Osteocyte (in vitro differentiated cells): ENCODE data around the gene MTX2. TPM values are rescaled to one million over a fixed set of nuclear protein-coding genes. Genes with fewer than 3 reads are reported as not detected.

Source experiments
- DNase-seq: peaks from one replicate; pipeline ENCODE4 v3.0.0; 2021; ENCODE audit warnings: mixed read lengths; ENCODE audit not compliant: unreplicated experiment; ENCODE audit errors: extremely low spot score
- H3K27ac Mint-ChIP-seq: one replicate; pipeline ENCODE4 v1.8.0; 2021; ENCODE audit warnings: mild to moderate bottlenecking, mixed read lengths; ENCODE audit not compliant: unreplicated experiment
- H3K27me3 Mint-ChIP-seq: one replicate; pipeline ENCODE4 v1.8.0; 2021; ENCODE audit warnings: mixed read lengths; ENCODE audit not compliant: unreplicated experiment
- H3K36me3 Mint-ChIP-seq: one replicate; pipeline ENCODE4 v1.8.0; 2021; ENCODE audit warnings: mixed read lengths; ENCODE audit not compliant: unreplicated experiment
- H3K4me1 Mint-ChIP-seq: one replicate; pipeline ENCODE4 v1.8.0; 2021; ENCODE audit warnings: mixed read lengths; ENCODE audit not compliant: unreplicated experiment
- H3K4me3 Mint-ChIP-seq: one replicate; pipeline ENCODE4 v1.8.0; 2021; ENCODE audit warnings: mild to moderate bottlenecking, moderate library complexity, mixed read lengths; ENCODE audit not compliant: unreplicated experiment
- H3K9me3 Mint-ChIP-seq: one replicate; pipeline ENCODE4 v1.8.0; 2021; ENCODE audit warnings: mixed read lengths; ENCODE audit not compliant: unreplicated experiment
- total RNA-seq: library from RNA; stranded (reverse); gene quantifications from 2 replicates; pipeline ENCODE4 v1.2.1, GENCODE V29; 2021
- TF ChIP-seq, protein P1 (sequence below): fragments of 200-600 bp; sonication (generic); IDR thresholded peaks from 2 replicates; pipeline ENCODE4 v1.5.0; 2021; ENCODE audit warnings: antibody characterized with exemption, mild to moderate bottlenecking, moderate library complexity

MTX2 gene
- total RNA-seq, 1 donor from 2014 or later, result 23.6 TPM

DNA sequence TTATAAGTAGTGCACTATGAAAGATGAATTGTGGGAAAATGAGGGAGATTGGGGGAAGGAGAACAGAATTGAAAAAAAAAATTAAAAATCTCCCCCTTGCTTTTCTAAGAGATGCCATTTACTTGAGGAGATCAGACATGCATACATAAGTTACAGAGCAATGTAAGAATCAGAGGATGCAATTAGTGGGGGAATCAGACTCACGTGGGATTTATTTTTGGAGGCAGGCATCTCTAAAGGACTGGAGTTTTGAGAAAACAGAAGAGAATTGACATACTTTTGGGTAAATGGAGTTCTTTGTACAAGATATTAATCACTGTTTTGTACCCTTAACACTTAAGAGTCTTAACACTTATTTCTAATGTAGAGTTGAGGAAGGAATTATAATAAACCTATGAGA, 52.7 kb downstream of the MTX2 start:
- Mint-ChIP-seq H3K27ac (no peak overlapping the region), H3K4me3 (no peak overlapping the region), H3K9me3 (no peaks in the 10 kb centered on the region), H3K27me3 (no peaks in the 10 kb centered on the region), H3K4me1 (peaks cover 14% of the 10 kb centered on the region), H3K36me3 (peaks cover 7% of the 10 kb centered on the region)
- TF ChIP-seq, protein P1, sequence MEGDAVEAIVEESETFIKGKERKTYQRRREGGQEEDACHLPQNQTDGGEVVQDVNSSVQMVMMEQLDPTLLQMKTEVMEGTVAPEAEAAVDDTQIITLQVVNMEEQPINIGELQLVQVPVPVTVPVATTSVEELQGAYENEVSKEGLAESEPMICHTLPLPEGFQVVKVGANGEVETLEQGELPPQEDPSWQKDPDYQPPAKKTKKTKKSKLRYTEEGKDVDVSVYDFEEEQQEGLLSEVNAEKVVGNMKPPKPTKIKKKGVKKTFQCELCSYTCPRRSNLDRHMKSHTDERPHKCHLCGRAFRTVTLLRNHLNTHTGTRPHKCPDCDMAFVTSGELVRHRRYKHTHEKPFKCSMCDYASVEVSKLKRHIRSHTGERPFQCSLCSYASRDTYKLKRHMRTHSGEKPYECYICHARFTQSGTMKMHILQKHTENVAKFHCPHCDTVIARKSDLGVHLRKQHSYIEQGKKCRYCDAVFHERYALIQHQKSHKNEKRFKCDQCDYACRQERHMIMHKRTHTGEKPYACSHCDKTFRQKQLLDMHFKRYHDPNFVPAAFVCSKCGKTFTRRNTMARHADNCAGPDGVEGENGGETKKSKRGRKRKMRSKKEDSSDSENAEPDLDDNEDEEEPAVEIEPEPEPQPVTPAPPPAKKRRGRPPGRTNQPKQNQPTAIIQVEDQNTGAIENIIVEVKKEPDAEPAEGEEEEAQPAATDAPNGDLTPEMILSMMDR, result no peak
- no peak for DNase-seq

GRCh38 chr2:176324862-176325261, 55.6 kb downstream of the MTX2 start:
- peaks cover 19% of the 10 kb centered on the region for H3K36me3 Mint-ChIP-seq
- TF ChIP-seq, protein P1, result no peak
- H3K9me3 Mint-ChIP-seq, result no peaks in the 10 kb centered on the region
- no peak for DNase-seq
- peaks cover 10% of the 10 kb centered on the region for H3K4me1 Mint-ChIP-seq
- no peak overlapping the region for H3K4me3 Mint-ChIP-seq
- no peak overlapping the region for H3K27ac Mint-ChIP-seq
- H3K27me3 Mint-ChIP-seq, result no peaks in the 10 kb centered on the region

GRCh38 chr2:176325732-176326131, 56.5 kb downstream of the MTX2 start:
- Mint-ChIP-seq H3K27me3 (no peaks in the 10 kb centered on the region), H3K9me3 (no peaks in the 10 kb centered on the region), H3K36me3 (peaks cover 20% of the 10 kb centered on the region), H3K4me1 (peaks cover 10% of the 10 kb centered on the region), H3K4me3 (no peak overlapping the region), H3K27ac (no peak overlapping the region)
- TF ChIP-seq, protein P1, result no peak
- DNase-seq, result no peak

DNA sequence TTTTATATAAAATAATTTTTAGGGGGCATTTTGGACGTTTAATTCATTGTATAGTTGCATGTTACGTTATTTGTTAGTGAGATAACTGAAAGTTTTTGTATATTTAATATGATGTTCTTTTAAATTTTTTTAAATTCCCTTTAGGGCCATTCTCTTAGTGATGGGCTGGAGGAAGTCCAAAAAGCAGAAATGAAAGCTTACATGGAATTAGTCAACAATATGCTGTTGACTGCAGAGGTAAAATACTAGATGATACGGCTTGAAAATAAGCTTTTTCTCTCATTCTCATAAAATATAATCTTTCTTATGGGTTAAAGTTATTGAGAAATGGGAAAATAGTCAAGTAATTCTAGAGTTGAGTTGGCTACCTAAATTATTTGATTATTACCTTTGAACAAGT, 58.9 kb downstream of the MTX2 start:
- H3K27ac Mint-ChIP-seq, result no peak overlapping the region
- TF ChIP-seq, protein P1, result no peak
- no peak for DNase-seq
- no peak overlapping the region for H3K4me3 Mint-ChIP-seq
- H3K36me3 Mint-ChIP-seq, result peaks cover 19% of the 10 kb centered on the region
- no peaks in the 10 kb centered on the region for H3K27me3 Mint-ChIP-seq
- H3K9me3 Mint-ChIP-seq, result no peaks in the 10 kb centered on the region
- peaks cover 20% of the 10 kb centered on the region for H3K4me1 Mint-ChIP-seq

GRCh38 chr2:176330612-176331011, 61.4 kb downstream of the MTX2 start:
- no peak overlapping the region for H3K27ac Mint-ChIP-seq
- no peak overlapping the region for H3K4me3 Mint-ChIP-seq
- DNase-seq, result no peak
- H3K4me1 Mint-ChIP-seq, result peaks cover 13% of the 10 kb centered on the region
- no peaks in the 10 kb centered on the region for H3K9me3 Mint-ChIP-seq
- peaks cover 19% of the 10 kb centered on the region for H3K36me3 Mint-ChIP-seq
- TF ChIP-seq, protein P1, result no peak
- no peaks in the 10 kb centered on the region for H3K27me3 Mint-ChIP-seq
